SU-DHL-6 (cell line): ENCODE results near the gene GABBR2.
"Not testable (repeated sequence)": the region's sequence is repeated elsewhere in the genome, so short reads cannot be mapped to it uniquely, and the experiment has no call there.

Experiments
- H2AFZ ChIP-seq: fragments of 200-600 bp; sonication (generic); 2 replicates; pipeline ENCODE4 v1.6.1; 2014; ENCODE audit warnings: low read depth, mild to moderate bottlenecking, moderate library complexity, mixed read lengths, antibody characterized with exemption, low read length; ENCODE audit not compliant: severe bottlenecking
- H3F3A ChIP-seq: fragments of 200-600 bp; shearing (Covaris generic); 2 replicates; pipeline ENCODE4 v1.6.0; 2016; ENCODE audit warnings: antibody characterized with exemption, mild to moderate bottlenecking; ENCODE audit not compliant: insufficient read depth
- H3K27ac ChIP-seq: fragments of 200-600 bp; sonication (generic); 2 replicates; pipeline ENCODE4 v1.5.1; 2016; ENCODE audit warnings: low read depth, mild to moderate bottlenecking, low read length, moderate library complexity, mixed read lengths
- H3K27me3 ChIP-seq: fragments of 200-600 bp; sonication (generic), shearing (Covaris generic); 2 replicates; pipeline ENCODE4 v1.6.0; 2014; ENCODE audit warnings: mild to moderate bottlenecking, low read length
- H3K36me3 ChIP-seq: fragments of 200-600 bp; sonication (generic); 2 replicates; pipeline ENCODE4 v1.6.1; 2014; ENCODE audit warnings: mild to moderate bottlenecking, low read length, mixed read lengths
- H3K4me2 ChIP-seq: fragments of 300-600, 200-600 bp; shearing (Covaris generic), sonication (generic); 2 replicates; pipeline ENCODE4 v1.6.0; 2014; ENCODE audit warnings: low read length, low read depth, mild to moderate bottlenecking; ENCODE audit not compliant: poor library complexity, severe bottlenecking
- H3K4me3 ChIP-seq: fragments of 200-600 bp; sonication (generic); 2 replicates; pipeline ENCODE4 v1.5.1; 2014; ENCODE audit warnings: antibody characterized with exemption, low read length, mild to moderate bottlenecking, mixed read lengths; ENCODE audit not compliant: insufficient read depth, poor library complexity, severe bottlenecking
- H3K79me2 ChIP-seq: fragments of 200-600 bp; sonication (generic); 2 replicates; pipeline ENCODE4 v1.6.1; 2014; ENCODE audit warnings: mild to moderate bottlenecking, low read length, moderate library complexity; ENCODE audit not compliant: insufficient read depth
- H3K9ac ChIP-seq: fragments of 200-600 bp; sonication (generic); 2 replicates; pipeline ENCODE4 v1.7.0; 2014; ENCODE audit warnings: mild to moderate bottlenecking, low read length
- H3K9me2 ChIP-seq: fragments of 200-600 bp; sonication (generic); replicated peaks from 2 replicates; pipeline ENCODE4 v1.6.1; 2014; ENCODE audit warnings: low read length; ENCODE audit not compliant: insufficient read depth
- H3K9me3 ChIP-seq: fragments of 200-600 bp; sonication (generic); 2 replicates; pipeline ENCODE4 v1.6.1; 2014; ENCODE audit warnings: low read length, mixed read lengths; ENCODE audit not compliant: insufficient read depth
- H4K20me1 ChIP-seq: fragments of 200-600 bp; sonication (generic); 2 replicates; pipeline ENCODE4 v1.6.1; 2014; ENCODE audit warnings: low read depth, mild to moderate bottlenecking, antibody characterized with exemption, low read length, moderate library complexity, mixed read lengths
- CTCF ChIP-seq: fragments of 200-600 bp; sonication (generic); IDR thresholded peaks from one replicate; pipeline ENCODE4 v1.5.1; 2017; ENCODE audit warnings: antibody characterized with exemption, mild to moderate bottlenecking, low read length, moderate library complexity; ENCODE audit not compliant: insufficient read depth, poor library complexity, severe bottlenecking
- EZH2phosphoT487 ChIP-seq: fragments of 200-600 bp; sonication (generic), shearing (Covaris generic); conservative IDR thresholded peaks from 2 replicates; pipeline ENCODE4 v1.6.1; 2018; ENCODE audit warnings: mild to moderate bottlenecking, antibody characterized with exemption, low read length, moderate library complexity, mixed read lengths

The GABBR2 gene

GRCh38 chr9:98590101-98590500, 118.6 kb downstream of the GABBR2 start:
- no peaks in the 10 kb centered on the region for H3K27me3 ChIP-seq
- no peaks in the 10 kb centered on the region for H3K9me3 ChIP-seq
- no peaks in the 10 kb centered on the region for H3K36me3 ChIP-seq

GRCh38 chr9:98589102-98589501, 119.6 kb downstream of the GABBR2 start:
- H3K79me2 ChIP-seq: no peaks in the 10 kb centered on the region
- H3K9me2 ChIP-seq: no peaks in the 10 kb centered on the region
- no peaks in the 10 kb centered on the region for H3K27me3 ChIP-seq
- no peak overlapping the region for H3K4me3 ChIP-seq
- H3K4me2 ChIP-seq: no peak overlapping the region
- no peak overlapping the region for H3K27ac ChIP-seq
- no peaks in the 10 kb centered on the region for H3K9me3 ChIP-seq
- H2AFZ ChIP-seq: no peak overlapping the region
- no peaks in the 10 kb centered on the region for H4K20me1 ChIP-seq
- H3K36me3 ChIP-seq: no peaks in the 10 kb centered on the region
- H3K9ac ChIP-seq: no peak overlapping the region
- no peaks in the 10 kb centered on the region for H3F3A ChIP-seq
- TF ChIP-seq EZH2phosphoT487 (no peak), CTCF (no peak)

More at GRCh38 chr9:98590101-98590500, 118.6 kb downstream of the GABBR2 start:
- TF ChIP-seq EZH2phosphoT487: no peak
- no peak for TF ChIP-seq CTCF
- Histone ChIP-seq H3K9ac (no peak overlapping the region), H3K9me2 (no peaks in the 10 kb centered on the region), H4K20me1 (no peaks in the 10 kb centered on the region), H2AFZ (no peak overlapping the region), H3K4me2 (no peak overlapping the region), H3F3A (no peaks in the 10 kb centered on the region), H3K4me3 (no peak overlapping the region), H3K27ac (no peak overlapping the region), H3K79me2 (no peaks in the 10 kb centered on the region)

- not testable (repeated sequence) for H4K20me1 ChIP-seq, H2AFZ ChIP-seq, H3K36me3 ChIP-seq, H3K27ac ChIP-seq, H3K4me2 ChIP-seq, H3K9me2 ChIP-seq, H3K4me3 ChIP-seq, H3K9me3 ChIP-seq, H3K79me2 ChIP-seq, H3F3A ChIP-seq, H3K27me3 ChIP-seq, H3K9ac ChIP-seq
Observed at GRCh38 chr9:98584853-98585438, 123.8 kb downstream of the GABBR2 start.

- Histone ChIP-seq H3K4me2 (no peak overlapping the region), H3K9me3 (no peaks in the 10 kb centered on the region), H3K9me2 (no peaks in the 10 kb centered on the region), H3K79me2 (no peaks in the 10 kb centered on the region), H4K20me1 (no peaks in the 10 kb centered on the region), H3K9ac (no peak overlapping the region), H3K27me3 (no peaks in the 10 kb centered on the region), H2AFZ (no peak overlapping the region), H3K4me3 (no peak overlapping the region), H3F3A (no peaks in the 10 kb centered on the region), H3K27ac (no peak overlapping the region), H3K36me3 (no peaks in the 10 kb centered on the region)
- no peak for TF ChIP-seq CTCF
Observed at GRCh38 chr9:98584059-98584458, 124.7 kb downstream of the GABBR2 start.
